Measurements from ENCODE around the gene LSAMP. TPM values are rescaled to one million over a fixed set of nuclear protein-coding genes. Genes with fewer than 3 reads are reported as not detected.

The LSAMP gene
- total RNA-seq, 6 experiments from 2014 or later, result under 0.01 to 0.22 (median 0.12) TPM; not detected in 1

GRCh38 chr3:115961380-115961779, 483.9 kb downstream of the LSAMP start:
- TF ChIP-seq CTCF (IDR thresholded peaks at IDR 0.05) (no peak), POLR2A (IDR thresholded peaks at IDR 0.05) (no peak)
- H3K4me1 ChIP-seq, result no peaks in the 10 kb centered on the region
- intact Hi-C loops (cut with DNase I), result no loop called here
- no peaks in the 10 kb centered on the region for H3K36me3 ChIP-seq
- 45% methylated on average over 4 of the region's 4 CpGs for WGBS (ENCODE audit: insufficient coverage, low coverage, low lambda C conversion rate, missing lambda C conversion rate)
- H3K4me3 ChIP-seq, result no peak overlapping the region
- no peaks in the 10 kb centered on the region for H3K9me3 ChIP-seq
- H3K27me3 ChIP-seq, result no peaks in the 10 kb centered on the region
- H3K27ac ChIP-seq, result no peak overlapping the region
- DNase-seq (no peak), ATAC-seq (no peak)

- ATAC-seq (no peak), DNase-seq (no peak)
- Histone ChIP-seq H3K36me3 (no peaks in the 10 kb centered on the region), H3K27me3 (no peaks in the 10 kb centered on the region), H3K27ac (no peak overlapping the region), H3K9me3 (no peaks in the 10 kb centered on the region), H3K4me3 (no peak overlapping the region), H3K4me1 (no peaks in the 10 kb centered on the region)
- 52% methylated on average over 5 of the region's 5 CpGs for WGBS (ENCODE audit: insufficient coverage, low coverage, low lambda C conversion rate, missing lambda C conversion rate)
- no peak for TF ChIP-seq CTCF (IDR thresholded peaks at IDR 0.05)
- TF ChIP-seq POLR2A (IDR thresholded peaks at IDR 0.05), result no peak
- intact Hi-C loops (cut with DNase I), result no loop called here
Measured at GRCh38 chr3:115960799-115961198, 484.5 kb downstream of the LSAMP start.

GRCh38 chr3:115958526-115958925, 486.8 kb downstream of the LSAMP start:
- ATAC-seq, result no peak

GRCh38 chr3:115947325-115947724, 498.0 kb downstream of the LSAMP start:
- intact Hi-C loops (cut with DNase I), result no loop called here
- H3K9me3 ChIP-seq, result no peaks in the 10 kb centered on the region
- no peak for ATAC-seq
- TF ChIP-seq POLR2A (IDR thresholded peaks at IDR 0.05) (no peak), CTCF (IDR thresholded peaks at IDR 0.05) (no peak)
- H3K4me1 ChIP-seq, result no peaks in the 10 kb centered on the region
- DNase-seq, result no peak
- H3K36me3 ChIP-seq, result no peaks in the 10 kb centered on the region
- WGBS (ENCODE audit: insufficient coverage, low coverage, low lambda C conversion rate, missing lambda C conversion rate), result 29% methylated on average over 2 of the region's 2 CpGs
- H3K4me3 ChIP-seq, result no peak overlapping the region
- H3K27me3 ChIP-seq, result no peaks in the 10 kb centered on the region
- H3K27ac ChIP-seq, result no peak overlapping the region

More at GRCh38 chr3:115958526-115958925, 486.8 kb downstream of the LSAMP start:
- Histone ChIP-seq H3K36me3 (no peaks in the 10 kb centered on the region), H3K27ac (no peak overlapping the region), H3K9me3 (no peaks in the 10 kb centered on the region), H3K4me1 (no peaks in the 10 kb centered on the region), H3K4me3 (no peak overlapping the region), H3K27me3 (no peaks in the 10 kb centered on the region)
- WGBS (ENCODE audit: insufficient coverage, low coverage, low lambda C conversion rate, missing lambda C conversion rate), result 56% methylated on average over 5 of the region's 5 CpGs
- TF ChIP-seq POLR2A (IDR thresholded peaks at IDR 0.05) (no peak), CTCF (IDR thresholded peaks at IDR 0.05) (no peak)
- intact Hi-C loops (cut with DNase I), result no loop called here
- no peak for DNase-seq

- Histone ChIP-seq H3K36me3 (no peaks in the 10 kb centered on the region), H3K4me3 (no peak overlapping the region), H3K27ac (no peak overlapping the region), H3K4me1 (no peaks in the 10 kb centered on the region), H3K9me3 (no peaks in the 10 kb centered on the region), H3K27me3 (no peaks in the 10 kb centered on the region)
- 25% methylated on average over 3 of the region's 3 CpGs for WGBS (ENCODE audit: insufficient coverage, low coverage, low lambda C conversion rate, missing lambda C conversion rate)
- intact Hi-C loops (cut with DNase I), result no loop called here
- TF ChIP-seq CTCF (IDR thresholded peaks at IDR 0.05) (no peak), POLR2A (IDR thresholded peaks at IDR 0.05) (no peak)
- DNase-seq, result no peak
- ATAC-seq, result no peak
Measured at GRCh38 chr3:115943579-115943978, 501.7 kb downstream of the LSAMP start.
